SK-N-SH (cell line): ENCODE results near the gene CFAP251. TPM values are rescaled to one million over a fixed set of nuclear protein-coding genes. Genes with fewer than 3 reads are reported as not detected.

Experiments used
- CTCF ChIA-PET: fragments of 300-600, 350-600 bp; formaldehyde crosslinking; extraction: SDS; loops from one replicate; lab custom pipeline; 2021; lab: Yijun Ruan, JAX
- POLR2A ChIA-PET: fragments of 350-600 bp; sonication (Branson Sonifier 250); formaldehyde crosslinking; extraction: SDS; loops from one replicate; lab custom pipeline; 2020; ENCODE audit warnings: antibody characterized with exemption, inconsistent platforms; lab: Yijun Ruan, JAX
- DNase-seq: peaks from one replicate; pipeline ENCODE4 v3.0.0; 2012
- H2AFZ ChIP-seq: fragments of 200-600 bp; sonication (generic); 2 replicates; pipeline ENCODE4 v1.8.1; 2016; ENCODE audit warnings: antibody characterized with exemption, mild to moderate bottlenecking, low read depth
- H3F3A ChIP-seq: fragments of 200-600 bp; sonication (generic); replicated peaks from 2 replicates; pipeline ENCODE3; 2016; ENCODE audit warnings: antibody characterized with exemption, mild to moderate bottlenecking; ENCODE audit not compliant: insufficient read depth
- H3K27ac ChIP-seq, 2 experiments: fragments of 200-500 bp in 1 of 2; fragments of 200-600 bp in 1 of 2; sonication (Bioruptor generic) in 1 of 2; sonication (generic), shearing (Covaris generic) in 1 of 2; 2 replicates each; pipeline versions ENCODE4 v1.5.1 to v1.6.1; 2014 to 2016; ENCODE audit warnings: low read depth in 2 of 2, inconsistent platforms in 1 of 2, low read length in 1 of 2, mild to moderate bottlenecking in 1 of 2, mixed read lengths in 1 of 2
- H3K27me3 ChIP-seq: fragments of 200-600 bp; sonication (generic), shearing (Covaris generic); 2 replicates; pipeline ENCODE4 v1.6.1; 2016; ENCODE audit warnings: mixed run types; ENCODE audit not compliant: insufficient read depth
- H3K36me3 ChIP-seq, 2 experiments: fragments of 200-500 bp in 1 of 2; fragments of 200-600 bp in 1 of 2; sonication (Bioruptor generic) in 1 of 2; sonication (generic) in 1 of 2; replicated peaks in 1 of 2; 2 replicates each; pipeline versions ENCODE3 to v1.5.1; 2014 to 2016; ENCODE audit warnings: low read length in 1 of 2, mild to moderate bottlenecking in 1 of 2; ENCODE audit not compliant: insufficient read depth in 2 of 2, control insufficient read depth in 1 of 2
- H3K4me1 ChIP-seq, 2 experiments: fragments of 200-500 bp in 1 of 2; fragments of 200-600 bp in 1 of 2; sonication (Bioruptor generic) in 1 of 2; sonication (generic), shearing (Covaris generic) in 1 of 2; 2 replicates each; pipeline versions ENCODE4 v1.5.1 to v1.6.1; 2014 to 2016; ENCODE audit warnings: low read depth in 1 of 2, low read length in 1 of 2, mixed run types in 1 of 2; ENCODE audit not compliant: insufficient read depth in 2 of 2, control insufficient read depth in 1 of 2
- H3K4me2 ChIP-seq: fragments of 200-600 bp; sonication (generic), shearing (Covaris generic); 2 replicates; pipeline ENCODE4 v1.6.1; 2017; ENCODE audit warnings: mixed run types
- H3K4me3 ChIP-seq, 2 experiments: fragments of 200-500 bp in 1 of 2; fragments of 200-600 bp in 1 of 2; sonication (Bioruptor generic) in 1 of 2; sonication (generic), shearing (Covaris generic) in 1 of 2; 2 replicates each; pipeline versions ENCODE4 v1.5.1 to v1.8.1; 2014 to 2016; ENCODE audit warnings: low read depth in 2 of 2, inconsistent platforms in 1 of 2, low read length in 1 of 2, mild to moderate bottlenecking in 1 of 2, mixed read lengths in 1 of 2, moderate library complexity in 1 of 2
- H3K79me2 ChIP-seq: fragments of 200-600 bp; sonication (generic); 2 replicates; pipeline ENCODE4 v1.8.1; 2017; ENCODE audit warnings: mild to moderate bottlenecking; ENCODE audit not compliant: insufficient read depth
- H3K9ac ChIP-seq: fragments of 200-600 bp; sonication (generic); 2 replicates; pipeline ENCODE4 v1.6.1; 2017; ENCODE audit warnings: mixed run types
- H3K9me2 ChIP-seq: fragments of 200-600 bp; sonication (generic); 2 replicates; pipeline ENCODE4 v1.6.1; 2017; ENCODE audit warnings: mixed run types
- H3K9me3 ChIP-seq: fragments of 200-600 bp; sonication (generic); 2 replicates; pipeline ENCODE4 v1.6.1; 2017; ENCODE audit warnings: mixed run types, mild to moderate bottlenecking, moderate library complexity
- H4K20me1 ChIP-seq: fragments of 200-600 bp; sonication (generic); 2 replicates; pipeline ENCODE4 v1.6.1; 2017; ENCODE audit warnings: mild to moderate bottlenecking, mixed run types; ENCODE audit not compliant: insufficient read depth
- CHD2 ChIP-seq: fragments of 150-350 bp; IDR thresholded peaks from 2 replicates; pipeline ENCODE4 v1.6.1; 2018; ENCODE audit warnings: low read length; ENCODE audit not compliant: partially characterized antibody
- EZH2phosphoT487 ChIP-seq: fragments of 200-600 bp; sonication (generic); IDR thresholded peaks from 2 replicates; pipeline ENCODE4 v1.6.1; 2017; ENCODE audit warnings: low read depth, mixed run types, mild to moderate bottlenecking, antibody characterized with exemption, moderate library complexity, borderline replicate concordance
- GATA2 ChIP-seq: sonication (generic); formaldehyde crosslinking; IDR thresholded peaks from 2 replicates; pipeline ENCODE4 v1.5.0; 2020; ENCODE audit warnings: mild to moderate bottlenecking, missing genetic modification reagents
- MEF2A ChIP-seq: IDR thresholded peaks from 2 replicates; pipeline ENCODE4 v1.4.0; 2012; ENCODE audit warnings: low read depth, borderline replicate concordance
- RAD21 ChIP-seq: IDR thresholded peaks from 2 replicates; pipeline ENCODE4 v1.6.1; 2012; ENCODE audit warnings: mild to moderate bottlenecking, low read length
- RFX5 ChIP-seq: IDR thresholded peaks from 2 replicates; pipeline ENCODE4 v1.6.1; 2012; ENCODE audit warnings: mild to moderate bottlenecking, improper control_type of control experiment, low read length
- TEAD4 ChIP-seq: IDR thresholded peaks from 2 replicates; pipeline ENCODE4 v1.4.0; 2012; ENCODE audit warnings: mild to moderate bottlenecking, borderline replicate concordance; ENCODE audit not compliant: insufficient read depth
- USF2 ChIP-seq: fragments of 150-350 bp; IDR thresholded peaks from 2 replicates; pipeline ENCODE4 v1.6.1; 2017; ENCODE audit warnings: antibody characterized with exemption, low read length, low read depth, borderline replicate concordance
- YY1 ChIP-seq: IDR thresholded peaks from 2 replicates; pipeline ENCODE4 v1.4.0; 2012; ENCODE audit warnings: low read depth, mild to moderate bottlenecking
- WGBS: methylation state at CpG from one replicate; pipeline ENCODE4 v1.1.6; 2017; ENCODE audit warnings: low lambda C conversion rate; 5-methylcytosine and 5-hydroxymethylcytosine counted together
- polyA plus RNA-seq, 3 experiments: library from polyadenylated mRNA; depleted of rRNA; stranded (reverse); fragments of >200 nt; gene quantifications; 2 replicates each; pipeline ENCODE4 v1.2.3, GENCODE V29; 2012
- TF ChIP-seq, protein P1 (sequence below): fragments of 150-350 bp; IDR thresholded peaks from 2 replicates; pipeline ENCODE4 v1.6.1; 2016; ENCODE audit warnings: mild to moderate bottlenecking, low read depth, low read length
- TF ChIP-seq, protein P2 (sequence below): IDR thresholded peaks from 2 replicates; pipeline ENCODE4 v1.4.0; 2012; ENCODE audit warnings: low read depth, borderline replicate concordance

Gene CFAP251
- polyA plus RNA-seq, 1 of the 3 experiments (the other 2 are of a cell fraction): 5.7 TPM

GRCh38 chr12:122049827-122050226, 131.4 kb downstream of the CFAP251 start:
- Histone ChIP-seq H3K36me3 (peaks cover 10 to 31% of the 10 kb centered on the region in 2 experiments), H3K27me3 (no peaks in the 10 kb centered on the region), H3K4me1 (peaks cover 3% of the 10 kb centered on the region in 2 experiments; a peak in 1 of 4 replicates), H3F3A (peaks cover 24% of the 10 kb centered on the region), H2AFZ (no peak overlapping the region), H3K9ac (no peak overlapping the region), H3K4me3 (no peak overlapping the region), H3K27ac (no peak overlapping the region), H3K4me2 (no peak overlapping the region), H3K9me2 (no peaks in the 10 kb centered on the region), H3K79me2 (peaks cover 10% of the 10 kb centered on the region; the same call in 1 of the 2 replicates), H4K20me1 (no peaks in the 10 kb centered on the region), H3K9me3 (no peaks in the 10 kb centered on the region)
- ChIA-PET CTCF (interaction anchor here (1.4 to 2.8 kb wide), 3 partner anchors 39 to 74 kb away, joined by 3 to 44 read pairs (median 23); no protein-coding TSS in a partner anchor), POLR2A (no interaction called here)
- TF ChIP-seq CHD2 (no peak), MEF2A (no peak), RAD21 (no peak), EZH2phosphoT487 (no peak), TEAD4 (no peak), YY1 (no peak), USF2 (no peak), GATA2 (CRISPR knock-in tag) (no peak), RFX5 (no peak)
- TF ChIP-seq, protein P1, sequence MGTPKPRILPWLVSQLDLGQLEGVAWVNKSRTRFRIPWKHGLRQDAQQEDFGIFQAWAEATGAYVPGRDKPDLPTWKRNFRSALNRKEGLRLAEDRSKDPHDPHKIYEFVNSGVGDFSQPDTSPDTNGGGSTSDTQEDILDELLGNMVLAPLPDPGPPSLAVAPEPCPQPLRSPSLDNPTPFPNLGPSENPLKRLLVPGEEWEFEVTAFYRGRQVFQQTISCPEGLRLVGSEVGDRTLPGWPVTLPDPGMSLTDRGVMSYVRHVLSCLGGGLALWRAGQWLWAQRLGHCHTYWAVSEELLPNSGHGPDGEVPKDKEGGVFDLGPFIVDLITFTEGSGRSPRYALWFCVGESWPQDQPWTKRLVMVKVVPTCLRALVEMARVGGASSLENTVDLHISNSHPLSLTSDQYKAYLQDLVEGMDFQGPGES: no peak
- TF ChIP-seq, protein P2, sequence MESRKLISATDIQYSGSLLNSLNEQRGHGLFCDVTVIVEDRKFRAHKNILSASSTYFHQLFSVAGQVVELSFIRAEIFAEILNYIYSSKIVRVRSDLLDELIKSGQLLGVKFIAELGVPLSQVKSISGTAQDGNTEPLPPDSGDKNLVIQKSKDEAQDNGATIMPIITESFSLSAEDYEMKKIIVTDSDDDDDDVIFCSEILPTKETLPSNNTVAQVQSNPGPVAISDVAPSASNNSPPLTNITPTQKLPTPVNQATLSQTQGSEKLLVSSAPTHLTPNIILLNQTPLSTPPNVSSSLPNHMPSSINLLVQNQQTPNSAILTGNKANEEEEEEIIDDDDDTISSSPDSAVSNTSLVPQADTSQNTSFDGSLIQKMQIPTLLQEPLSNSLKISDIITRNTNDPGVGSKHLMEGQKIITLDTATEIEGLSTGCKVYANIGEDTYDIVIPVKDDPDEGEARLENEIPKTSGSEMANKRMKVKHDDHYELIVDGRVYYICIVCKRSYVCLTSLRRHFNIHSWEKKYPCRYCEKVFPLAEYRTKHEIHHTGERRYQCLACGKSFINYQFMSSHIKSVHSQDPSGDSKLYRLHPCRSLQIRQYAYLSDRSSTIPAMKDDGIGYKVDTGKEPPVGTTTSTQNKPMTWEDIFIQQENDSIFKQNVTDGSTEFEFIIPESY: no peak
- 97% methylated on average over 9 of the region's 9 CpGs for WGBS
- DNase-seq: no peak

DNA sequence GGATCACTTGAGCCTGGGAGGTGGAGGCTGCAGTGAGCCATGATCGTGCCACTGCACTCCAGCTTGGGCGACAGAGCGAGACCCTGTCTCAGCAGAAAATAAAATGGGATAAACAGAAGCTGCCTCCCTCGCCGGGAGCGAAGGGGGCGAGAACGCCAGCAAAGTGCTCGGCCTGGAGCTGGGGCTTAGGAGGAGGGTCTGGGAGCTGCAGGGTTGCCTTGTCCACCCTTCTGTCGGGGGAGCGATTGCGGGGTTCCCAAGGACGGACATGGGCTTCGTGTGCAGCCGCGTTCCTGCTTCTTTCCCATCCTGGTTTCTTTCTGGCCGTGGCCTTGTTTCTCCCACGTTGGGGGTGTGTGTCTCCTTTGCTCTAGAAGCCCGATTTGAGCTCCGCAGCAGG, 132.3 kb downstream of the CFAP251 start:
- Histone ChIP-seq H3K36me3 (peaks cover 13 to 28% of the 10 kb centered on the region in 2 experiments), H4K20me1 (no peaks in the 10 kb centered on the region), H3K9me3 (no peaks in the 10 kb centered on the region), H3F3A (peaks cover 20% of the 10 kb centered on the region), H3K27me3 (no peaks in the 10 kb centered on the region), H3K9me2 (no peaks in the 10 kb centered on the region), H3K79me2 (peaks cover 16% of the 10 kb centered on the region; the same call in 1 of the 2 replicates), H3K9ac (no peak overlapping the region), H3K4me3 (no peak overlapping the region), H3K4me1 (peaks cover 3% of the 10 kb centered on the region in 2 experiments; a peak in 1 of 4 replicates), H3K27ac (0 out of 4 replicates have a peak overlapping the region, but pooled peaks of 1 of the 2 experiments have one; percentile 24), H2AFZ (no peak overlapping the region), H3K4me2 (no peak overlapping the region)
- ChIA-PET CTCF (interaction anchor here (1.0 to 2.8 kb wide), 5 partner anchors 19 to 256 kb away, joined by 3 to 44 read pairs (median 5); partner anchors contain the start of gene MLXIP), POLR2A (no interaction called here)
- 92% methylated on average over 19 of the region's 20 CpGs for WGBS
- no peak for DNase-seq
- no peak for TF ChIP-seq GATA2 (CRISPR knock-in tag)
